Kidney (tissue), 14 donors: Measurements from ENCODE around the gene TLX3. TPM values are rescaled to one million over a fixed set of nuclear protein-coding genes. Genes with fewer than 3 reads are reported as not detected.

Experiments
- DNase-seq, 5 donors: peaks; one replicate each; pipeline ENCODE4 v3.0.0-alpha.2; 2013 to 2020
- FAIRE-seq: peaks from 2 replicates; lab custom pipeline; 2012; peaks lifted over from hg19 to GRCh38; lab: Jason Lieb, UNC
- H3K27ac ChIP-seq, 2 donors: one replicate each; pipeline ENCODE4 v1.7.0; 2013; ENCODE audit warnings: low read depth in 2 of 2, low read length in 2 of 2, inconsistent platforms in 1 of 2
- H3K27me3 ChIP-seq: one replicate; pipeline ENCODE4 v1.7.1; 2013; ENCODE audit warnings: low read length, inconsistent platforms; ENCODE audit not compliant: control insufficient read depth, insufficient read depth
- H3K36me3 ChIP-seq, 3 donors: one replicate each; pipeline versions ENCODE4 v1.7.0 to v1.7.1; 2013; ENCODE audit warnings: low read length in 3 of 3, control low read depth in 1 of 3, inconsistent platforms in 1 of 3; ENCODE audit not compliant: insufficient read depth in 3 of 3, control insufficient read depth in 2 of 3
- H3K4me1 ChIP-seq, 3 donors: one replicate each; pipeline versions ENCODE4 v1.7.0 to v1.7.1; 2013; ENCODE audit warnings: low read length in 3 of 3, inconsistent platforms in 1 of 3, low read depth in 1 of 3; ENCODE audit not compliant: control insufficient read depth in 2 of 3, insufficient read depth in 2 of 3
- H3K4me3 ChIP-seq, 3 donors: one replicate each; pipeline versions ENCODE4 v1.7.0 to v1.8.1; 2013; ENCODE audit warnings: low read length in 3 of 3, control low read depth in 1 of 3, inconsistent platforms in 1 of 3
- H3K9ac ChIP-seq, 3 donors: one replicate each; pipeline versions ENCODE4 v1.7.0 to v1.7.1; 2013; ENCODE audit warnings: low read length in 3 of 3, control low read depth in 1 of 3, inconsistent platforms in 1 of 3
- H3K9me3 ChIP-seq, 3 donors: one replicate each; pipeline versions ENCODE4 v1.7.0 to v1.7.1; 2013; ENCODE audit warnings: low read length in 3 of 3, control low read depth in 1 of 3, inconsistent platforms in 1 of 3; ENCODE audit not compliant: control insufficient read depth in 2 of 3, insufficient read depth in 1 of 3
- intact Hi-C: fragments of 100-400 bp; cut with DNase I; formaldehyde crosslinking; loops from one replicate; pipeline ENCODE4 v1.11.1; 2022
- polyA plus RNA-seq: library from polyadenylated mRNA; stranded (reverse); fragments of 350-450 nt; fragmentation: Illumina TruSeq; extraction: RNeasy Lipid Tissue Mini Kit (QIAGEN cat#74804); gene quantifications from one replicate; pipeline ENCODE4 v1.2.3, GENCODE V29; 2014; ENCODE audit warnings: low read depth, low replicate concordance; ENCODE audit not compliant: insufficient read depth
- total RNA-seq: library from RNA; stranded (reverse); fragmentation: NEBNext Ultra II Directional; extraction: Animal tissue kit (Norgen Biotek cat#: 25700); gene quantifications from one replicate; pipeline ENCODE4 v1.2.1, GENCODE V29; 2021
- TF ChIP-seq, protein P1 (sequence below): IDR thresholded peaks from 3 replicates; pipeline ENCODE4 v1.5.1; 2012; ENCODE audit warnings: mild to moderate bottlenecking, moderate library complexity, borderline replicate concordance; ENCODE audit not compliant: insufficient read depth; ENCODE audit errors: extremely low read depth
- donor health status: control.
- donor health status: control.
- donor health status: control.
- donor health status: control.
- donor health status: control.
- donor health status: DM: yes; HTN: yes; CAD: no.
- donor health status: Normal renal cell carcinoma (clear cell type).

TLX3 gene
- total and polyA plus RNA-seq, 2 donors from 2014 or later: not detected

DNA sequence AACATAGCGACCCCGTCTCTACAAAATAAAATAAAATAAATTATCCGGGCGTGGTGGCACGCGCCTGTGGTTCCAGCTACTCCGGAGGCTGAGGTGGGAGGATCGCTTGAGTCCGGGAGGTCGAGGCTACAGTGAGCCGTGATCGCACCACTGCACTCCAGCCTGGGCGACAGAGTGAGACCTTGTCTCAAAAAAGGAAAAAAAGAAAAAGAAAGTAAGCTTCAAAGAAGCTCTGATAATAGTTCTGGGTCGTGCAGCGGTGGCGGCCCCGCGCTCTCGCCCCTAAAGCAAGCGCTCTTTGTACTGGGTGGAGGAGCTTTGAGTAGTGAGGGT is 6.8 kb downstream of the TLX3 start:
- TF ChIP-seq, protein P1, sequence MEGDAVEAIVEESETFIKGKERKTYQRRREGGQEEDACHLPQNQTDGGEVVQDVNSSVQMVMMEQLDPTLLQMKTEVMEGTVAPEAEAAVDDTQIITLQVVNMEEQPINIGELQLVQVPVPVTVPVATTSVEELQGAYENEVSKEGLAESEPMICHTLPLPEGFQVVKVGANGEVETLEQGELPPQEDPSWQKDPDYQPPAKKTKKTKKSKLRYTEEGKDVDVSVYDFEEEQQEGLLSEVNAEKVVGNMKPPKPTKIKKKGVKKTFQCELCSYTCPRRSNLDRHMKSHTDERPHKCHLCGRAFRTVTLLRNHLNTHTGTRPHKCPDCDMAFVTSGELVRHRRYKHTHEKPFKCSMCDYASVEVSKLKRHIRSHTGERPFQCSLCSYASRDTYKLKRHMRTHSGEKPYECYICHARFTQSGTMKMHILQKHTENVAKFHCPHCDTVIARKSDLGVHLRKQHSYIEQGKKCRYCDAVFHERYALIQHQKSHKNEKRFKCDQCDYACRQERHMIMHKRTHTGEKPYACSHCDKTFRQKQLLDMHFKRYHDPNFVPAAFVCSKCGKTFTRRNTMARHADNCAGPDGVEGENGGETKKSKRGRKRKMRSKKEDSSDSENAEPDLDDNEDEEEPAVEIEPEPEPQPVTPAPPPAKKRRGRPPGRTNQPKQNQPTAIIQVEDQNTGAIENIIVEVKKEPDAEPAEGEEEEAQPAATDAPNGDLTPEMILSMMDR: no peak
- H3K27ac ChIP-seq: no peak overlapping the region
- no peak overlapping the region for H3K4me3 ChIP-seq
- H3K9me3 ChIP-seq: no peaks in the 10 kb centered on the region
- no peak for FAIRE-seq
- H3K9ac ChIP-seq: no peak overlapping the region
- no peaks in the 10 kb centered on the region for H3K36me3 ChIP-seq
- H3K27me3 ChIP-seq: peaks cover 68% of the 10 kb centered on the region
- intact Hi-C loops: no loop called here
- DNase-seq: no peak
- no peaks in the 10 kb centered on the region for H3K4me1 ChIP-seq

DNA sequence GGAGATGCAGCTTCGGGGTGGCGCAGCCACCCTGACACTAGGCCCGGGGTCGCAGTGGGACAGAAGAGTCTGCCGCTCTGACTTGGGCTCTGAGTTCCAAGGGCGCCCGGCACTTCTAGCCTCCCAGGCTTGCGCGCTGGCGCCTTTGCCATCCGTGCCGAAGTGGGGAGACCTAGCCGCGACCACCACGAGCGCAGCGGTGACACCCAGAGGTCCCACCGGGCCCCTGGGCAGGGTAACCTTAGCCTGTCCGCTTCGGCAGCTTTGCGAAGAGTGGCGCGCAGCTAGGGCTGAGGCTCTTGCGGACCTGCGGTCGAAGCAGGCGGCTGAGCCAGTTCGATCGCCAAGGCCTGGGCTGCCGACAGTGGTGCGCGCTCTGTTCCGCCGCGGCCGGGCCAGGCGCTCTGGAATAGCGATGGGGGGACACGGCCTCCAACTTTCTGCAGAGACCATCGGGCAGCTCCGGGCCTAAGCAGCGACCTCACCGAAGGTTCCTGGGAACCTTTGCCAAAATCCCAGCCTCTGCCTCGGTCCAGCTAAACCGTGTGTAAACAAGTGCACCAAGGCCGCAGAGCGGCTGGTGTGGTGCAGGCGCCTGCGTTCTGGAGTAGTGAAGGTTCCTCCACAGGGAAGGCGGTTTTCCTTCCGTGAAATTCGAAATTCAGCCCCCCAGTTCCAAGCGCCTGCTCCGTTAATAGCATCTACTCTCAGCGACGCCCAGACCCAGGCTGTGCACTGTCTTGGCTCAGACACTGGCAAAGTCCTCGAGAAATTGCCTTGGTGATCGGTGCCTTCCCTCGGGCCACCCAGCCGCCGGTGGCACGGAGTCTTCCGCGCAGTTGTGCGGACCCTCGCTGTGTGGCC is 7.4 kb downstream of the TLX3 start:
- TF ChIP-seq, protein P1: no peak
- no peak for FAIRE-seq

DNA sequence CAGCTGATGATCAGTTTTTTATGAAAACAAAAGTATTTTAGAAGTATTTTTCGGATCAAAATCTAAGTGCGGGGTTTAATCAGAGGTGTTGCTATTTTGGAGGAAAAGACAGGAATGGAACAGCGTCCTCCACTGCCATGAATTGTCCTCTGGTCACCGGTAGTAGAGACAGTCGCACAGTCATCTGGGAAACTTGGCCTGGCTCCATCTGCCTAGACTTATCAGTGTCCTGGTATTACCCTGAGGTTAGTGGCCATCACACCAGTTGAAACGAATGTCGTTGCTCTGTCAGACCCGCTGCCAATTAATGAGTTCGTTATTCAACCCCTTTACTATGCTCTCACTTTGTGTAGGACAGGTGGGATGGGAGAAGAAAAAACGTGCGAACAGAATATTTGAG is 8.2 kb downstream of the TLX3 start:
- no peak overlapping the region for H3K27ac ChIP-seq
- no peak for FAIRE-seq
- DNase-seq: peak in 1 of 5 donors; percentile 15
- intact Hi-C loops: no loop called here
- no peak overlapping the region for H3K4me3 ChIP-seq
- H3K36me3 ChIP-seq: no peaks in the 10 kb centered on the region
- no peak overlapping the region for H3K9ac ChIP-seq
- H3K9me3 ChIP-seq: no peaks in the 10 kb centered on the region
- no peaks in the 10 kb centered on the region for H3K4me1 ChIP-seq
- TF ChIP-seq, protein P1: no peak
- peaks cover 78% of the 10 kb centered on the region for H3K27me3 ChIP-seq

More for the DNA sequence above, 7.4 kb downstream of the TLX3 start:
- H3K9me3 ChIP-seq: no peaks in the 10 kb centered on the region
- no peak overlapping the region for H3K9ac ChIP-seq
- H3K27ac ChIP-seq: no peak overlapping the region
- no peaks in the 10 kb centered on the region for H3K36me3 ChIP-seq
- H3K27me3 ChIP-seq: peaks cover 74% of the 10 kb centered on the region
- no peaks in the 10 kb centered on the region for H3K4me1 ChIP-seq
- intact Hi-C loops: no loop called here
- DNase-seq: peak in 2 of 5 donors; percentile 38 to 41
- no peak overlapping the region for H3K4me3 ChIP-seq
